Femur (tissue), 1 donor: Measurements from ENCODE around the gene GAS7.
"Not testable (repeated sequence)": the region's sequence is repeated elsewhere in the genome, so short reads cannot be mapped to it uniquely, and the experiment has no call there.

ENCODE experiments used
- DNase-seq: peaks from one replicate; pipeline ENCODE4 v3.0.0-alpha.2; 2017

GAS7 gene

DNA sequence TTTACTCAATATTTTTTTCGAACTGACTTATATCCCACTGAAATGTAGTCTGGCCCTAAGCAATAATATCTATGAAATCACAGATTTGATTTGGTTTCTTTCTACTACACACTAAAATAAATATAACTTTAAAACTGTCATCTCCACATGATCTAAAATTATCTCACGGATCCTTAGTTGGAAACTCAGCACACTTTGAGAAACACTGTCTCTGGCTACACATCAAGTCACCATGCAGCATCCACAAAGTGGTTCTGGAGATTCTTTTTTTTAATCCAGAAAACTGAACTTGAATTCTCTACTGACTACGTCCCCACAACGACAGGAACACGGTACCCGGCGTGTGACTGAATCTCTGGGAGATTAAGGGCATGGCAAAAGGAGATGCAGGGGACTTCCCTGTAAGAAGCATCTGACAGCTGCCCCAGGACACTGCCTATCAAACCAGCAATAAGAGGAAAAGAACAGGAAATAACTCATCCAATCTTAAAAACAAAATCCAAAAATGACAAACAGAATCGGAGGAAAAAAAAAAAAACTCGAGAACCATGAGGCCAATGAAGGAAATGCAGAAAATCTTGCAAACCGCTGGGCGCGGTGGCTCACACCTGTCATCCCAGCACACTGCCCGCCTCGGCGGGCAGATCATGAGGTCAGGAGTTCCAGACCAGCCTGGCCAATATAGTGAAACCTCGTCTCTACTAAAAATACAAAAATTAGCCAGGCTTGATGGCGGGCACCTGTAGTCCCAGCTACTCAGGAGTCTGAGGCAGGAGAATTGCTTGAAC lies 152.3 kb downstream of the GAS7 start:
- DNase-seq, result no peak

DNA sequence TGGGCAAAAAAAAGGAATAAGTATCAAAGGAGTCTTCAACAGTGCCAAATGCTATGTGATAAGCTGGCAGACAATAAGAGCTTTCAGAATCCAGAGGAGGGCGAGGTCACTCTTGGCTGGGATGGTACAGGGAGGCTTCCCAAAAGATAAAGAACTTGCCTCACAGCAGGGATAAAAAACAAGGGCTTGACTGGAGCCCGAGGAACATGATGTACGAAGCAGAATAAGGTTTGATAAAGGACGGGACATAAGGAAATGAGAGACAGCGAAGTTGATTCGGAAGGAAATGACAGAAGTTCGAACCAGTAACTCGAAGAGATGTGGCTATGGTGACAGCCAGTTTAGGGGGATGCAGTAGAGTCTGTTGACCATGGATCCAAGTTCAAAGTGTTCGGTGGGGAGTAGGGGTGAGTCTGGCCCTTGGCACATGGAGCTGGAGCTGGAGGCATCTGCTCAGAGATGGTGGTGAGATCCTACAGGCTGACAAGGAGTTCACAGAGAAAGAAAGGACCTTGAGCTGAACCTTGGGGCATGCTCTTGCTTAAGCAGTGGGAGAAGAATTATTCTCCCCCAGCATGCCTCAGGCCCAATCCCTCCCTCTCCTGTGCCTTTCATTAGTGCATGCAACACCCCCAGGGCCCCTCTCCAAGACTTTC lies 155.7 kb downstream of the GAS7 start:
- no peak for DNase-seq

DNA sequence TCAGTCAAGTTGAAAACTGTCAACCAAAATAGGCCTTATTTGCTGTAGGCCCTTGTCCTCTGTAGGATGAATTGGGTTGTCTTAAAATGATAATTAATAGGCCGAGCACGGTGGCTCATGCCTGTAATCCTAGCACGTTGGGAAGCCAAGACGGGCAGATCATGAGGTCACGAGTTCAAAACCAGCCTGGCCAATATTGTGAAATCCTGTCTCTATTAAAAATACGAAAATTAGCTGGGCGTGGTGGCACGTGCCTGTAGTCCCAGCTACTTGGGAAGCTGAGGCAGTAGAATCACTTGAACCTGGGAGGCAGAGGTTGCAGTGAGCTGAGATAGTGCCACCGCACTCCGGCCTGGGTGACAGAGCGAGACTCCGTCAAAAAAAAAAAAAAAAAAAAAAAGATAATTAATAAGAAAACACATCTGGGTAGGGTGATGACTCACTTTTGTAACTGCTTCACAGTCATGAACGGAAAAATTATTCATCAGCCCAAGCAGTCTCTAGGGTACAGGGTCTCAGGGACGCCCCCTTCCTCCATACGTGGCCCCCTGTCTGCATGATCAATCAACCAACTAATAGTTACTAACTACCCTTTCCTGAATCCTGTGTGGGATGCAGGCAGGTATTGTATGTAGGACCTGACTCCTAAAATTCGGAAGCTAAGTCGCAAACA lies 156.4 kb downstream of the GAS7 start:
- DNase-seq, result no peak

DNA sequence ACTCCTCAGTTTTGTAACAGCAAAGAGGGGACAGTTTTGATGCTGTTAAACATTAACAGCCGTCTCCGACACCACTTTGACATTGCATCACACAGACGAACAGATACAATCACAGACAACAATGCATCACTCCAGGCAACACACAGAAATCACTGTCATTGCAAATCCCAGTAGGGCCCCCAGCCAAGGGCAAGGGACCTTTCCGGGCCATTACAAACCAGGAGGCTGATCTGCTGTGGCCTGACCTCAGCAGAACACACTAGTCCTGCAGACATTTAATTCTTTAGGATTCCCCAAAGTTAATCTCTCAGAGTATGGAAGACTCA lies 157.2 kb downstream of the GAS7 start:
- no peak for DNase-seq

DNA sequence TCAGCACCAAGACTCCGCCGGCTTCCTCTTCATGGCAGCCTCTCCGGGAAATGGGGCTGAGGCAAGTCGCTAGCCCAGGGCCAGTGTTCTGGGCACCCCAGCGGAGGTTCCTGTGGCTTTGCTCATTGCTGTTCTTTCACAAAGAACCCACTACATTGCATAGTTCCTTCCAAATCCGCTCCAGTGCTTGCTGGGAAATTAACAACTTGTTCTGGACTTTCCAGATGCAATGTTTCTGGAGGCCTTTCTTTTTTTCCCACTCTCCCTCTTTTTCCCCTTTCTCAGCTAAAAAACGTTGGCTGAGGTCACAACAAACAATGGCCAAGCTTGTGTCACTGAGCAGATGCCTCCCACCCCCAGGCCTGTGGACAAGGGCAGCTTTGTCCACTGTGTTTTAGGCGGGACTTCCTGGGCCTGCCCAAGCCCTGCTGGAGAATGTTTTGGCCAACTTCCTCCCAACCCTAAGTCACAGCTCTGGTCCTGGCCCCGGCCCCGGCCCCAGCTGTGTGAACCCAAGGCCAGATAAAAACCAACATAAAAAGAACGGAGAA lies 161.8 kb downstream of the GAS7 start:
- DNase-seq, result peak; percentile 83

DNA sequence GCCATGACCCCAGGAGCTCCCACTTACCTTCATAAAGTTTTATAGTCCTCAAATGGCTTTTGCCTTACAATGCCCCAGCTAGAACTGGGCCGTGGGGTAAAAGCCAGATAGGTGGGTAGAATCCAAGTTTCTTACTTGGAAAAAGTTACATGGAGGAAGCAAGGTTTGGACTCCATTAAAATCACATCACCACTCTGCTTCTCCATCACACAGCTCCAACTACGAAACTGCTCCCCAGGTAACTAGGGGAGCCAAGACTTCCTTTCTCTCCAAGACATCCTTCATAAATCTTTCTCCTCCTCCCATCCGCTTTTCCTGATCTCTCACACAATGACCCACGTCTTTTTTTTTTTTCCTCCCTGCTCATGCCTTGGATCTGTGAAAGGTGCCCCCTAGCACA lies 162.5 kb downstream of the GAS7 start:
- DNase-seq, result peak; percentile 64

DNA sequence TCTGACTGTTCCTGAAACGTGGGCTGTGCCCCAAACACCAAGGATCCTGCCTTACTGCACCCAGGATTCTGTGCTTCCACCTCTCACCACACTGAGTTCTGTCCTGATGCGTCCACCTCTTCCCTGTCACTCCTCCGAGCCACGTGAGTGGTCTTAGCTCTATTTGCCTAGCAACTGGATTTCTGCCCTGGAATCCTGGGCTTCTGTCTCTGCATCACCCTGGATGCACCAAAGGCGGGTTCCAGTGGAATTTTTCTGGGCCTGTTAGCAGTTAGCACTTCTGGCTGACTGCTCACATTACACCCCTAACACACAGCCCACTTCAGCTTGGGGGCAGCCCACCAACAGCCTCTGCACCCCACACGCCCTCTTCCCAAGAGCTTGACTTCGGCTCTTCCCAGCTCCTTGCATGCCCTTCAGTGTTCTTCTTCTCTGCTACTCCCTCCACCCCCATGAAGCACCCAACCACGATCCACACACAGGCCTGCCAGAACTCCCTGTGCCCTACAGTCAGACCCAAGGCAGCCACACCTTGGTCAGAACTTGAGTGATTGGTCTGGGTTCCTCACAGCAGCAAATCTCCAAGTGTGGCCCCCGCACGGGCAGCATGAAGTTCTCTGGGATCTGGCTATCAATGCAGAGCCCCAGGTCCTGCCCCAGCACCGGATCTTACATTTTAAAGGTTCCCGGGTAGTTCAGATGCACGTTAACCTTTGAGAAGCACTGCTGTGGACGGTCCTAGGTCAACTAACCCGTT lies 163.5 kb downstream of the GAS7 start:
- DNase-seq, result peak; percentile 72

DNA sequence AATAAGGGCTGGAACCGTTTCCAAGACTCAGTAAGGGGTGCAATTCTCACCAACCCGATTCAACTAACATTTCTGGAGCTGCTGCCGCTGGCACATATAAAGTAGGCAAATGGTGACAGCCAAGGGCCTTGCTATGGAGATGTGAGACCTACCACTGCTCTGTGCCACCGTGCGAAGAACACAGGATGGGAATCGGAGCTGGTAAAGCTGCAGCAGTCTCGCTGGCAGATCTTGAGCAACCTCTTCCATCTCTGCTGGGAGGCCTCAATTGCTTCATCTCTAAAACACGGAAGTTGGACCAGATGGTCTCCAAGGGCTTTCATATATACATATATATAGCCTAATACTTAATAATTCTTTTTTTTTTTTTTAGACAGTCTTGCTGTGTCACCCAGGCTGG lies 164.4 kb downstream of the GAS7 start:
- DNase-seq, result peak; percentile 48

DNA sequence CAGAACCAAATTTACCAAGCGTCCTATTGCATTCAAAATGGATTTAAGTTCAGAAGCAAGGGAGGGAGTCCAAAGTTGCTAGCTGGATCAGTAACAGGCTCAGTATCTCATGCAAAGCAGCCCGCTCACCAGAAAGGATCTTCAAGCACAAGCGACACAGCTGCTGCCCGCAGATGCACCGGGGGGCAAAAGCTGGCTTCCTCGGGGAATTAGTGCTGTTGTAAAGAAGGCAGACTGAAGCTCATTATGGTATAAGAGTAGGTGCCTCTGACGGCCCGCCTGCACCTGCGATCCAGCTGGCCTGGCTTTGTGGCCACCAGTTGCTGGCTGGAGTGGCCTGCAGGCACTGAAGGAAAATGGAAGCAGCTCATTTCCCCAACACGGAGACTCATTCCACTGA lies 165.0 kb downstream of the GAS7 start:
- DNase-seq, result peak; percentile 69

DNA sequence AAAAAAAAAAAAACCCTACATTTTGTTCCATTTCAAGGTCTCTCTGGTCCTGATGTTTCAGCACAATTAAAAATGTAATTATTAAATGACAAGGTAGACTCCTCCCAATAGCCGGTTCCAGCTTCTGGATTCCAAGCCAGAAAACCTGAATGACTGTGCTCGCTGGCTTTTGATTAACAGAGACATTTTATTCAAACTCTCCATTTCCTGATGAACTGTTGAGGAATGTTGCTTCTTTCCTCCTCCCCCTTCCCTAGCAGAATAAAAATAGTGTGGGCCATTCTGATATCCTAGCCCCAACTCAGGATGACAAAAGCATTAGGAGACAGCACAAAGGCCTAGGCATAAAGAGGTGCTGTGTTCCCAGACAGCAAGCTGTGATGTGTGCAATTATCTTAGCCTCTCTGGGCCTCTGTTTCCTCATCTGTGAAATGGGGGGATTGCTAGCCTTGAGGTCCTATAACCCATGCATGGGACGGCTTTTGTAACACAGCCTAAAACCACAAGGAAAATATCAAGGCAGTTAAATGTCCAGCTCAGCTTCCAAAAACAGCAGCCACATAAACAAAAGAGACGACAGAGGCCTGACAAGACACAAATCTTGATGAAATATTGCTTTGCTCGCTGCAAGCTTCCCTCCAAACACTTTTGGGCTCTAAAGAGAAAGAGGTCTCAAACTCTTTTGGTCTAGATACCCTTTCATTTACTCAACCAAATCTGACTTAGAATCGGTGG lies 166.1 kb downstream of the GAS7 start:
- peak; percentile 12 for DNase-seq

DNA sequence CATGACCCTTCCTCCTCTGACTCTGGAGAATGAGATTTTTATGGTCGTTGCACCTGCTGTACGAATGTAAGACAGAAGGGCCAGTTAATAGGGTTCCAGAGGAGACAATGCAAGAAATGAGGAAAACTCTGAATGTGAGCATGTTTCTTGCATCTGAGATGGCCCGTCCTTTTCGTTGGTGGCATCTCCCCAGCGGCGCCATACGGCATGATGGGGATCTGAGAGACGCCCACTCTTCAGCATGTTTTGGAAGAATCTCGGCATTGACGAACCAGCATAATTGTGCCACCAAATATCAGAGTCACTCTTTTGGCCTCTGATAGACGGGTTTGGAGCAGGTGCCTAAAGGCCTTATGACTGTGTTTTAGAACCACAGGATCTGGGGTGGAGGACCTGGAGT lies 166.8 kb downstream of the GAS7 start:
- DNase-seq, result peak; percentile 16

DNA sequence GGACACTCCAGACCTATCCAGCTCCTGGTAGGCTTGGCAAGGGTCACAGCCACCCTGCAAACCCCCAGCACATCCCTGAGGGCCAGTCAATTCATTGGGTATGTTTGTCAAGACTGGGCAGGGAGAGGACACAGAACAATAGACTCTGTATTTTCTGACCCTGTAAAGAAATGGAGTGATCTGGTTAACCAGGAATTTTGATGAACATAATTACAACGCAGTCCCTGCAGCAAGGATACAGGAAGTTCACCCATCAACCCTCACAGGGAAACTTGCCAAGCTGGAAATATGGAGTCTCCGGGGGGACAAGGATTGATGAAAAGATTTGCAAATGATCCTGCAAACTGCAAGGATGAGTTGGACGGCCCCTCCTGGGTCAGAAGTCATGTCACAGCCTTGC lies 167.3 kb downstream of the GAS7 start:
- peak; percentile 36 for DNase-seq

DNA sequence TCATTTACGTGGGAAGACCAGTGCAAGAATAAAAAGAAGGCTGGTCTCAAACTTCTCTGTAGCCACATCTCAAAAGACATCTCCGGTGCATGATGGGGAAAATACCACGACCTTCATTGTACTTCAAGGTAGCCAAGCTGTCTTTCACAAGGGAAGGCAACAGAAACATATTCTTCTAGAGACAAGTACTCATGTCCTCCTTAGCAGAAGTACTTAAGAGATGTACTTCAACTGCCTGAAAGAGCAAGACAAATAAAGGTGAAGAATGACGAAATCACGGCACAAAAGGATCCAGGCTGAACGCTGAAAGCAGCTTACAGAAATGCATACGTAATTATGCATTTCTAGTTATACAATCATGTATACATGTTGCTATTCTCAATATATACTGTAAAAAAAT lies 169.3 kb downstream of the GAS7 start:
- DNase-seq, result no peak

DNA sequence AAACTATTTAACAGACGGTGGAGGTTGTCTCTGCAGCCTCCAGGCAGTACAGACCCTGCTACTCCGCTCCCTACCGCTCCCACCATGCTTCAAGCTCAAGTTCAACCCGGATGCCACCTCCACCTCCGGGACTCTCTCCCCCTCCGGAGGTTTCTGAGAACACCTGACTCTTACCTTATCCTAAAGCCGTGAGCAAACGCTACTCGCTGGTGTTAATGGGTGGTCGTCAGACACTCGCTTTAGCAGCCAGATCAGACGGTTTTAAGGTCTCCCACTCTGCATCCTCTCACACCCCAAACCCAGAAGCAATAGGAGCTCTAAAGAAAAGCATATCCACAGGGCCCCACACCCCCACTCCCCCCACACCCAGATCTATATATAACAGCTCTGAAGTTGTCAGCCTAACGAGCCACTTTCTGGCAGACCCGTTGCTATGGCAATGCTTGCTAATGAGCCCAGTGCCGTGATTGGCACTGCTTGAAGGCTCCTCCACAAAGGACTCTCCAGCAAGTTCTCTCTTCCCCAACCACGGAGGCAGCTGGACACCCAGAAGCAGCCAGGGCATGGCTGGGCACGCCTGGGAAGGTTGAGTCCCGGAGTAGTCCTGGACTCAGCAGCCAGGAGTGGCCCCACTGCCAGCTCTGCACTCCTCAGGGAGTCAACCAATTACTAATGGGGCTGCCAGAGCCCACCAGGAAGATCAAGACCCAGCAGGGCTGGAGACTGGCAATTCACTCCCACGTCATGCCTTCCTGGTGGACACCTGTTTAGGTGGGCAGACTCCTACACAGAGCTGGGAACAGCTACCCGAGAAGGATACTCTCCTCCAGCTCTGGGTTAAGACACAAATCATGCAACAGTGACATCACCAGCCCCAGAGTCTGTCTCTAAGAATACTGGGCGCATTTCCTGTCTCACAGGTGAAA lies 172.2 kb downstream of the GAS7 start:
- DNase-seq, result peak; percentile 30

DNA sequence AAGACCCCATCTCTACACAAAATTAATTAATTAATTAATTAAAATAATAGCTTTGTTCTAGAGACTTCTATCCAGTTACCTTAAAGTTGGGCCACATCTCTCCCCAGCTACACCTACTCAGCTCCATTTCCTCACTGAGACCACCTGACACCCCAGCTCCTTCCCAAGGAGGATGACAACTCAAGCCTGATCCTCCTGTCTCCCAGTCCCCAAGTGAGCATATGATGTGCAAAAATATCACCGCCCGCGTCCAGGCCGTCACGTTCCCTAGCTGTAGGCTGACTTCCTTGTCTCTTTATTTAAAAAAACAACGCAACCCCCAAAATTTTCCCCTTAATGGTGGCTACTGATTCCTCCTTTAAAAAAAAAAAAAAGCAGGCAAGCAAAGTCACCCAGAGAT lies 173.2 kb downstream of the GAS7 start:
- DNase-seq, result no peak

DNA sequence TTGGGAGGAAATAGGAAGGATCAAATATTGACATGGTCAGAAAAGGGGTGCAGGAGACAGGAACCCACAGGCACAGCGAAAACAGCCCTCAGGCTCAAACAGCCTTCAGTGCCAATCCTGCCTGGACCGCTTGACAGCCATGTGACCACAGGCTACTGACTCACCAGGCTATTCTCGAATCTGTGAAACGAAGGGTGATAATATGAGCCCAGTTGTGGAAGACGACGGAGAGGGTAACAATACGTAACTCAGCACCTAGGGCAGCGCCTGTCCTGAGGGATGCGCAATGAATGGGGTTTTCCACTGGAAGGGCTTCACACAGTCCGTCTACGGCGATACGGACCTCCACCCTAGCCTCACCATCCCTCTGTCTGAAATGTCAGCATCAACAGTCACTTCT lies 176.0 kb downstream of the GAS7 start:
- peak; percentile 17 for DNase-seq

DNA sequence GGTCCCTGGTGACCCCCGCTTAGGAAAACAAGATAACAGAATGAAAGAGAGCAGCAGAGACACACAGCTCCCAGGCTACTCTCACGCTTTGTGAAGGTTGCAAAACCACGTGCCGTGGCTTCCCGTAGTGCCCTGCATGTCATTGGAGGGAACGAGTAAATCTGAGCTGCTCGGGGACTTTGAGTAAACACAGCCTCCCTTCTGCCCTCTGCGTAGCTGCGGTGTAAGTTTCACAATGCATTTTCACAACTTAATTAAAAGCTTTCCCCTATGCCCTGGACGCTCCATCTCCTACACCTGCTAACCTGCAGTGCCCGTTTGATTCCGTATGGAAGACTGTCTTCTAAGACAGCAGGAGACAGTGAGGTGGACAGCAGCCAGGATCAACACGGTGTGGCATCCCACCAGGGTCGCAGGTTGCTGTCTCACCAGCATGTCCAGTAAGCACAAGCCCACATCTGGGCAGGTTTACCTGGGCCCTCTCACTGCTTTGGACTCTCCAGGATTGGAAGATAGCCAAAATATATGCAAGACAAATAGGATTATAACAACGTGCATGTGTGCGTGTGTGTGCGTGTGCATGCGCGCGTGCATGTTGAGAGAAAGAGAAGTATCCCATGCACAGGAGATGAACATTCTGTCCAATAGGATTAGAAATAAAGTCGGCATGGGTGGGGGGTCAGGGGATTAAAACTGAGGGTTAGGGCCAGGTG lies 177.0 kb downstream of the GAS7 start:
- peak; percentile 58 for DNase-seq

DNA sequence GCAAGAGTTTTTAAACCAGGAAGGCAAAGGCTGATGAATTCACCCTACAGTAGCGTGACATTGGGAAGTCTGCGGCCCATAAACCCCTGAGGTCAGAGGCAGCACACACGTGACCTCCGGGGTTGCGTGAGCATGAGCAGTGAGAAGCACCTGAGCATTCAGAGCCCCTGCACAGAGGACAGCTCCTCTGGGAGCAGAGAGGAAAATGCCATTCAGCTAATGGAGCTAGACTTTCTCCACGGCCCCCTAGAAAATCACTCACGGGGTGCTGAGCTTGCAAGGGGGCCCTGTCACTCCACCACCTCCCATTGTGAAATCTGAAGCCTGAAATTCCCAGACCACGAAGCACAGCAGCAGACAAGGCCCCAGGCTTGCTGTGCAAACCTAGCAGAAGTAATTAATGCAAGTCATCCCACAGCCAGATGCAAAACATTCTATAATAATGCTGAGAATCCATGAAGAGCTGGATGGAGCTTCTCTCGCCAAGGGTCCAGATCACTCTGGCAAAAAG lies 178.4 kb downstream of the GAS7 start:
- peak; percentile 17 for DNase-seq

DNA sequence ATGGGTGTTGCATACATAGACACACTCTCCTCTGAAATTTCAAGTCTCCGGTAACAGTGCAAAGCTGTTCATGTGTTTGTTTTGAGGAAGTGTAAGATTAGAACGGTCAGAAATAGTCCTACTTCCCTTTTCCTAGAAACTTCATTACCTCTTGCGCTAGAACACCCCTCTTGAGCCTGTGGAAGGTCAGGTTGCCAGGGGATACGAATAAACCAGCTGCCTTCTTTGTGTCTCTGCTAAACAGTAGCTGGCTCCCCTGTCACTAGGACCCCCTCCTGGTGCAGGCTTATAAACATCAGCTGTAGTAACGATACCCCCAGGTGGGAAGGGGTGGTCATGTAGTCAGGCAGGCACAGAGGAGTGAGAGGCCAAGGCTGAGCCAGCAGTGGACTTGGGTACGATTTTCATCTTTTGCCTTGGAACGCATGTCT lies 179.9 kb downstream of the GAS7 start:
- DNase-seq, result peak; percentile 38

DNA sequence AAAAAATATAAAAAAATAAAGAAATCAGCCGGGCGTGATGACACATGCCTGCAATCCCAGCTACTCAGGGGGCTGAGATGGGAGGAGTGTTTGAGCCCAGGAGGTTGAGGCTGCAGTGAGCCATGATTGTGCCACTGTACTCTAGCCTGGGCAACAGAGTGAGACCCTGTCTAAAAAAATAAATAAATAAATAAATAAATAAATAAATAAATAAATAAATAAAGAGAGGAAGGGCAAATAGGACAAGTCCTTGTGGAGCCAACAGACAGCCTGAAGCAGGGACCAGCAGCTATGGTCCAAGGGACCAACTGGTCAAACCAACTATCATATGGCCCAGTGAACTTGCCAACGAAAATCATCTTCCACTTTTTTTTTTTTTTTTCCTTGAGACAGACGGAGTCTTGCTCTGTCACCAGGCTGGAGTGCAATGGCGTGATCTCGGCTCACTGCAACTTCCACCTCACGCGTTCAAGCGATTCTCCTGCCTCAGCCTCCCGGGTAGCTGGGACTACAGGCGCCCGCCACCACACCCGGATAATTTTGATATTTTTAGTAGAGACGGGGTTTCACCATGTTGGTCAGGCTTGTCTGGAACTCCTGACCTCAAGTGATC lies 181.3 kb downstream of the GAS7 start:
- DNase-seq, result not testable (repeated sequence)
